Right lobe of liver (tissue), 4 donors: Measurements from ENCODE around the gene ASIC2.

ENCODE experiments used
- POLR2A ChIP-seq: fragments of 450-650 bp; IDR thresholded peaks from one replicate; pipeline ENCODE4 v1.6.1; 2017; ENCODE audit warnings: antibody characterized with exemption, mild to moderate bottlenecking
- TF ChIP-seq, protein P1 (sequence below), 4 donors: fragments of 200-600 bp in 3 of 4; fragments of 450-650 bp in 1 of 4; IDR thresholded peaks; one replicate each; pipeline versions ENCODE4 v1.5.1 to v1.8.0; 2016 to 2022; ENCODE audit warnings: antibody characterized with exemption in 4 of 4, mild to moderate bottlenecking in 2 of 4
- donor health status: DM: no; HTN: no; CAD: no.
- donor health status: DM: no; HTN: no; CAD: no.
- donor health status: DM: no; HTN: yes; CAD: no.

DNA sequence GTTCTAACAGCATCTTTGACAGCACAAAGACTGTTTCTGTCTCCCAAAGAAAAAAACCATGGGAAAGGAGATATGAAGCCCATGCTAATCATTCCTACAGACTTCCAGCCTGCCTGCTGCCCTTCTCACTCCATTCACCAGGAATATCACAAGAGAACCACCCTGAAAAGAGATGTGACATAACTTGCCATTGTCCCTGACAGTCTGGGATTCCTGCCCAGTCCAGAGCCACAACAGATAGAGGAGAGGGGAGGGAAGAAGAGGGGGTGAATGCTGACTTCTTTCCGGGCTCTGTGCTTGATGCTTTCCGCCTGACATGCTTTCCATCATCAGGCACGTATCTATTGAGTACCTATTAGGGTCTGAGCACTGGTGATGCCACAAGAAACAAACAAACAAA, 31.6 kb upstream of the ASIC2 start:
- TF ChIP-seq, protein P1, sequence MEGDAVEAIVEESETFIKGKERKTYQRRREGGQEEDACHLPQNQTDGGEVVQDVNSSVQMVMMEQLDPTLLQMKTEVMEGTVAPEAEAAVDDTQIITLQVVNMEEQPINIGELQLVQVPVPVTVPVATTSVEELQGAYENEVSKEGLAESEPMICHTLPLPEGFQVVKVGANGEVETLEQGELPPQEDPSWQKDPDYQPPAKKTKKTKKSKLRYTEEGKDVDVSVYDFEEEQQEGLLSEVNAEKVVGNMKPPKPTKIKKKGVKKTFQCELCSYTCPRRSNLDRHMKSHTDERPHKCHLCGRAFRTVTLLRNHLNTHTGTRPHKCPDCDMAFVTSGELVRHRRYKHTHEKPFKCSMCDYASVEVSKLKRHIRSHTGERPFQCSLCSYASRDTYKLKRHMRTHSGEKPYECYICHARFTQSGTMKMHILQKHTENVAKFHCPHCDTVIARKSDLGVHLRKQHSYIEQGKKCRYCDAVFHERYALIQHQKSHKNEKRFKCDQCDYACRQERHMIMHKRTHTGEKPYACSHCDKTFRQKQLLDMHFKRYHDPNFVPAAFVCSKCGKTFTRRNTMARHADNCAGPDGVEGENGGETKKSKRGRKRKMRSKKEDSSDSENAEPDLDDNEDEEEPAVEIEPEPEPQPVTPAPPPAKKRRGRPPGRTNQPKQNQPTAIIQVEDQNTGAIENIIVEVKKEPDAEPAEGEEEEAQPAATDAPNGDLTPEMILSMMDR (IDR thresholded peaks at IDR 0.05) = no peak
- TF ChIP-seq POLR2A = no peak
